Ectodermal cell (in vitro differentiated cells): ENCODE measurements around the gene OR2T11.
"Not testable (repeated sequence)": the region's sequence is repeated elsewhere in the genome, so short reads cannot be mapped to it uniquely, and the experiment has no call there.

ENCODE experiments used
- H3K27ac ChIP-seq: 2 replicates; pipeline ENCODE4 v1.7.0; 2013; ENCODE audit warnings: mild to moderate bottlenecking, low read depth, low read length; ENCODE audit not compliant: insufficient read depth, poor library complexity, severe bottlenecking
- H3K27me3 ChIP-seq: 2 replicates; pipeline ENCODE4 v1.7.0; 2013; ENCODE audit warnings: mild to moderate bottlenecking, low read length; ENCODE audit not compliant: insufficient read depth, control insufficient read depth, poor library complexity, severe bottlenecking
- H3K36me3 ChIP-seq: one replicate; pipeline ENCODE4 v1.7.0; 2013; ENCODE audit warnings: low read length; ENCODE audit not compliant: control insufficient read depth, insufficient read depth
- H3K4me1 ChIP-seq: one replicate; pipeline ENCODE4 v1.7.0; 2013; ENCODE audit warnings: low read length; ENCODE audit not compliant: control insufficient read depth, insufficient read depth
- H3K4me3 ChIP-seq: 2 replicates; pipeline ENCODE4 v1.7.0; 2013; ENCODE audit warnings: low read depth, low read length, control low read depth; ENCODE audit not compliant: insufficient read depth
- H3K9me3 ChIP-seq: 2 replicates; pipeline ENCODE4 v1.7.0; 2013; ENCODE audit warnings: mild to moderate bottlenecking, low read length, moderate library complexity; ENCODE audit not compliant: control insufficient read depth
- WGBS, 2 experiments: methylation state at CpG; one replicate each; pipeline ENCODE4 v1.1.7; 2013; ENCODE audit warnings: missing lambda C conversion rate in 2 of 2; 5-methylcytosine and 5-hydroxymethylcytosine counted together

OR2T11 gene

GRCh38 chr1:248589334-248589733 is 45.6 kb downstream of the OR2T11 start:
- H3K36me3 ChIP-seq, result no peaks in the 10 kb centered on the region
- H3K9me3 ChIP-seq, result peaks cover 12% of the 10 kb centered on the region
- H3K27ac ChIP-seq, result no peak overlapping the region
- no peaks in the 10 kb centered on the region for H3K4me1 ChIP-seq
- no peaks in the 10 kb centered on the region for H3K27me3 ChIP-seq
- 76% methylated on average over 3 of the region's 3 CpGs; no CpG with 5 or more reads in 1 of the 2 experiments for WGBS, 2 experiments
- no peak overlapping the region for H3K4me3 ChIP-seq

- no peak overlapping the region for H3K4me3 ChIP-seq
- no peak overlapping the region for H3K27ac ChIP-seq
- H3K4me1 ChIP-seq, result no peaks in the 10 kb centered on the region
- 83 to 94% methylated on average over 3 of the region's 3 CpGs for WGBS, 2 experiments
- H3K27me3 ChIP-seq, result no peaks in the 10 kb centered on the region
- H3K36me3 ChIP-seq, result no peaks in the 10 kb centered on the region
- H3K9me3 ChIP-seq, result peaks cover 2% of the 10 kb centered on the region
Observed at GRCh38 chr1:248585266-248585665, 49.6 kb downstream of the OR2T11 start.

GRCh38 chr1:248576260-248576980 is 58.5 kb downstream of the OR2T11 start:
- Histone ChIP-seq H3K36me3 (no peaks in the 10 kb centered on the region), H3K4me1 (no peaks in the 10 kb centered on the region), H3K4me3 (no peak overlapping the region), H3K27me3 (no peaks in the 10 kb centered on the region), H3K27ac (no peak overlapping the region), H3K9me3 (no peaks in the 10 kb centered on the region)
- 65 to 92% methylated on average over 6 to 9 of the region's 9 CpGs for WGBS, 2 experiments

GRCh38 chr1:248574657-248575056 is 60.2 kb downstream of the OR2T11 start, which contains the start of gene OR2T34:
TSS of gene OR2T34 (minus strand) at chr1:248574757. CDS start at chr1:248574757, 0 bp downstream.
- H3K27me3 ChIP-seq, result not testable (repeated sequence)

GRCh38 chr1:248573856-248574255 is 61.0 kb downstream of the OR2T11 start:
- not testable (repeated sequence) for H3K9me3 ChIP-seq, H3K4me3 ChIP-seq, H3K27me3 ChIP-seq, H3K27ac ChIP-seq, H3K36me3 ChIP-seq, H3K4me1 ChIP-seq
- 76 to 79% methylated on average over 3 to 6 of the region's 8 CpGs for WGBS, 2 experiments

More at GRCh38 chr1:248574657-248575056, 60.2 kb downstream of the OR2T11 start, which contains the start of gene OR2T34:
- 72 to 83% methylated on average over 2 to 3 of the region's 3 CpGs for WGBS, 2 experiments
- not testable (repeated sequence) for H3K4me1 ChIP-seq, H3K4me3 ChIP-seq, H3K9me3 ChIP-seq, H3K36me3 ChIP-seq, H3K27ac ChIP-seq
